RPMI8226 (cell line): ENCODE data around the gene TMED4.

Source experiments
- DNase-seq: peaks from one replicate; pipeline ENCODE4 v3.0.0-alpha.2; 2015

The TMED4 gene

GRCh38 chr7:44539669-44540506 lies 42.1 kb downstream of the TMED4 start:
- no peak for DNase-seq

GRCh38 chr7:44538798-44539668 lies 43.0 kb downstream of the TMED4 start:
- DNase-seq: no peak

- DNase-seq: no peak
Observed at GRCh38 chr7:44538093-44538797, 43.8 kb downstream of the TMED4 start.

- no peak for DNase-seq
Observed at GRCh38 chr7:44537442-44537841, 44.6 kb downstream of the TMED4 start.

- DNase-seq: no peak
Observed at GRCh38 chr7:44536090-44536489, 45.9 kb downstream of the TMED4 start.

GRCh38 chr7:44535348-44536064 lies 46.5 kb downstream of the TMED4 start:
- no peak for DNase-seq

GRCh38 chr7:44534501-44534900 lies 47.5 kb downstream of the TMED4 start:
- peak; percentile 79 for DNase-seq

- no peak for DNase-seq
Observed at GRCh38 chr7:44534087-44534486, 47.9 kb downstream of the TMED4 start.

GRCh38 chr7:44533301-44534055 lies 48.6 kb downstream of the TMED4 start:
- no peak for DNase-seq

- no peak for DNase-seq
Observed at GRCh38 chr7:44531421-44532380, 50.3 kb downstream of the TMED4 start.

GRCh38 chr7:44530990-44531389 lies 51.0 kb downstream of the TMED4 start:
- peak; percentile 53 for DNase-seq
